ENCODE measurements around the gene BCAR3.
"Not testable (repeated sequence)": the region's sequence is repeated elsewhere in the genome, so short reads cannot be mapped to it uniquely, and the experiment has no call there.

The BCAR3 gene

DNA sequence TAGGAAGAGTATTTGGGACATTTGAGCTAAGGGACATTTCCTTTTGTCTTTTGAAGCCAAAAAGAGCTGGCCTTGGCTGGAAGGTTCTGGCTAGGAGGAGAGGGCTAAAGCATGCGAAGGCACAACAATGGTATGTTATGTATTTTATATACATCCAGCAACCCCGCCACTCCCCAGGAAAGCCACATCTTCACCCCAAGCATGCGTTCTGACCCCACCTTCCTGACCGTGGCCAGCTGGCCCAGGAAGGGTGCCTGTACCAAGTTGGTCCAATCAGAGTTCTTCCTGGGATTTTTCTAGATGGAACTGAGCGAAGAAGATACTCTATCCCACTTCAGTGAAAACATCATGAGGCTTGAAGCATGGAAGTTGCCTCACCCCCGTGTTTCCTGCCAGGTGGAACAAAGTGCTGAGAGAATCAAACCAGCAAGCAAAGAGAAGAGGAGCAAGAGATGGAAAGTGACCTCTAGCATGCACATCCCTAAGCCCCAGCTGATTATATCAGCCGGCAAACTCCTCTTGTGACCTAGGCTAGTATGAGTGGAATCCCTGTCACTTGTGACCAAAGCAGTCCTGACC, 82.7 kb downstream of the BCAR3 start:
- DNase-seq (ENCODE audit: low read depth in 1 of 2, low spot score in 1 of 2): no peak

DNA sequence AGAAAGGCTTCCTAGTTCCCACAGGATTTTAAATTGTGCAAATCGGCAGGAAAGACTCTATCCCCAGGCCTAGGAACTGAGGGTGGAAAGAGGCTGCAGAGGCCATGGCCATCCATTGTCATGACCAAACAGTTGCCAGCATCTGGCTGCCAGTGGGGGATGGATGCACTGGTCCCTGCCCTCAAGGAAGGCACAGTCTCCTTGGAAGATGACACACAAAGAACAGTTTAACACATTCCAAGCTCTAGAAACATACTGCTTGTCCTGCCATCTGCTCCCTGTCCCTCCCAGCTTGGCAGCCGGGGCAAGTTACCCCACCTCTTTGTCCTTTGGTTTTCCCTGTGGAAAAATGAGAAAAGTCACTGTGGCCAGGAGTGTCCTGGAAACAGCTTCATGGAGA, 83.2 kb downstream of the BCAR3 start:
- DNase-seq (ENCODE audit: low read depth in 1 of 2, low spot score in 1 of 2): no peak

DNA sequence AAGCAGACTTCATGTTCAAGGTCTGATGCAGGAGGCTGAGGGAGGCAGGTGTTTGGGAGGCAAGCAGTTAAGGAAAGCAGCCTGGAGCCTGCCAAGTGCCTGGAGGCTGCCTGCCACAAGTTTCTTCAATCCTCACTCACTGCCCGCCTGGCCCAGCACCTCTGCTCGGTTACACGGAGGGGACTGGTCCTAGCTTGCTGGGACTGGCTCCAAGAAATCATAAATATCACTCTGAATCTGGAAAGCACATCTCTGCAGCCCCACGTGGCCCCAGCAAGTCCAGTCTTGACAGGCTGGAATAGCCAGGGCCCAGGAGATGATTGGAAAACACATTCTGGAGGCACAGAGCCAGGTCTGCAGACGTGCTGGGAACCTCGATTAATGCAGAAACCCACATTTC, 83.9 kb downstream of the BCAR3 start:
- DNase-seq (ENCODE audit: low read depth in 1 of 2, low spot score in 1 of 2): no peak

DNA sequence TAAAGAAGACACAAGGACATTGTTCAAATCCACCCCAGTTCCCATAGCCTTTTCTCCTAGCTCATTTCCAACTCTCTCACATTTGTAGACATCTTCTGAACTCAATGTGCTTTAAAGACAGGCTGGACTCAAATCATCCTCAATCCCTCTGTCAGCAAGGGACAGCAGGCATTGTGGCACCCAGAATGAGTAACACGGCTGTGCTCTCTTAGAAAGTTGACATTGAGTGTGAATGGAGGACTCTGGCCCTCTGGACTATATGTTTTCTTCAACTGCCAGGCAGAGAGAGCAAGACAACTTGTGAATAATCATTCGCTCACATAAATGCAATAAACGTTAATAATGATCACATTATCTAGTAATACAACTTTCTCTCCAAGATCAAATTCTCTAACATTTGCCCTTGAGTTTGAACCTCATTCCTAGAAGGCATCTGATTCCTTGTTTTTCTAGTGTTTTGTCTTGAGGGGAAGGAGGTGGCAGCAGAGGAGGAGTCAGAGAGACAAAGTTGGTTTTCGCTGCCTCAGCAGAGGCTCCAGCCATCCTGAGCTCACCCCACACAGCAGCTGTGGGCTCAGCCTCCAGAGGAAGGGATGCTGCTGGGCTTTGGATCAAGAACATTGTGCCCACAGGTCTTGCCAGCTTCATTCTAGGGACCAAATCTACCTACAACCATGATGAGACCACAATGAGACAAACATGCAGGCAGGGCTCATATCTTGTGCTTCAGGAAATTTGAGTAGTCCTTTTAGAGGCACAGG, 85.1 kb downstream of the BCAR3 start:
- no peak for DNase-seq (ENCODE audit: low read depth in 1 of 2, low spot score in 1 of 2)

DNA sequence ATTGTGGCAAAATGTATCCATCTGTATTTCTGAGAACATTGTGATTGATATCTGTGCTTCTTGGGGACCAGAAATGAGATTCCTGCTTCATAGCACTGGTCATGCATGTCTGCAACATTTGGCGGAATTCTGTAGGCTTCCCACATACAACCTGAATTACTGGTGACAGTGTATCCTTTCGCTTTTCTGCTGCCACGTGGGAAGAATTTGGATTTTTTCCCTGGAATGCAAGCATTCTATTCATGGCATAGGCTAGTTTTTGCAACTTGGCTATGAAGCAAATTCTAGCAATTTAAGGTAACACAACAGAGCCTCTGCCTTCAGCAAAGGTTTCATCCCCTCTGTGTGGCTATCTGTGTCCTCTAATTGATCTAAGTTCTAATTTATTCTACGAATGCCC, 85.9 kb downstream of the BCAR3 start:
- DNase-seq (ENCODE audit: low read depth in 1 of 2, low spot score in 1 of 2): no peak

DNA sequence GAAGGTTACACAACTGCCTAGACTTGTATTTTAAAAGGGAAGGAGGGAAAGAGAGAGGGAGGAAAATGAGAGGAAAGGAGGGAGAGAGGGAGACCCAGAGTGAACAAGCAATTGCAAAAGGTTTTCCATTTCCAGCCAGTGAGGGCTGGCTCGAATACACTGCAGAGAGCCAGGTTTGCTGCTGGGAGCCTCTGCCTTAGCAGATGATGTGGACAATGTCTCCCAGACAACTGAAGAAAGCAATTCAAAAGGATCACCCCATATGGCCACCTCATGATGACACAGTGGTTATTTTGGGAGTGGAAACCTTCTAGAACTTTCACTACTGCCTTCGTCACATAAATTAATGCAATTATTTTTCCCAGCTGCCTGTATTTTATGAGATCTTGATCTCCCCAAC, 86.4 kb downstream of the BCAR3 start:
- no peak for DNase-seq (ENCODE audit: low read depth in 1 of 2, low spot score in 1 of 2)

DNA sequence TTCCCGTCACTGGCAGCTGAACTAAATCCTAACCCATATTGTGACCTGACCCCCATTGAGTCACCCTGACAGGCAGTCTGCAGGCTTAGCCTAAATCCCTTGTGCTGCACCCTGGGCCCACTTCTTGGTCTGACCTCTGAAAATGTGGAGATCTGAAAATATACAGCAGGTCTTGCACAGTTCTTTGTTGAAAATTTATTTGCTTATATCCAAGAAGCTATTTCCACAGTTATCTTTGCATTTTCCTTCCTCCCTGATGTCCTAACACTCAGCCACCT, 87.1 kb downstream of the BCAR3 start:
- DNase-seq (ENCODE audit: low read depth in 1 of 2, low spot score in 1 of 2): no peak

DNA sequence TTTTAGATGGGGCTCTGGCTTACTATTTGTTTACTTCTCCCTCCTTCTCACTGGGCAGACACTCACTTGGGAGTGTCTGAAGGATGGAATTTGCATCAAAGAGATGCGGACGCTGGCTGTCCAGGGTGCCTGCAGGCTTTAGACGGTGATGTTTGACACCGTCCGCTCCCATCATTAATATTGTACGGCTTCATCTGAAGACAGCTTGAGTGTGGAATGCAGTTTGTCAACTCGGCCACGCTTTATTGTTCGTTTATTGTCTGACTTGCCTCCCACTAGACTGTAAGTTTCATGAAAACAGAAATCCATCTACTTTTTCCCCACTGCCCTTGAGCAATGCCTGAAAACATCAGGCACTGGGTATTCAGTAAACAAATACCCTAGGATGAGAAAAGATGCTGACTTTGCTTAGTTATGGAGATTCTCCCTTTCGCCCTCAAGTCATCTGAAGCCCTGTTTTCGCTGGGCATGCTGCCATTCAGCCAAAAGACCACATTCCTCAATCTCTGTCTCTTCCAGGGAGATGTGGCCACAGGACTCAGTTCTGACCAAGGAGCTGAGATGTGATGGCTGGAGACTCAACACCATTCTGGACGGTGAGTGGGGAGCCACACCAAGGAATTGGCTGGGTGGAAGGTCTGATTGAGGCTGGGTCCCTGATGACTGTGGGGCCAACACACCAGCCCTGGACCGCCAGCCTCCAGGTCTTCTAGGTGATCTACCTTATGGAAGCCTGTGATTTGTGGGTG, 87.6 kb downstream of the BCAR3 start:
- DNase-seq (ENCODE audit: low read depth in 1 of 2, low spot score in 1 of 2): no peak

DNA sequence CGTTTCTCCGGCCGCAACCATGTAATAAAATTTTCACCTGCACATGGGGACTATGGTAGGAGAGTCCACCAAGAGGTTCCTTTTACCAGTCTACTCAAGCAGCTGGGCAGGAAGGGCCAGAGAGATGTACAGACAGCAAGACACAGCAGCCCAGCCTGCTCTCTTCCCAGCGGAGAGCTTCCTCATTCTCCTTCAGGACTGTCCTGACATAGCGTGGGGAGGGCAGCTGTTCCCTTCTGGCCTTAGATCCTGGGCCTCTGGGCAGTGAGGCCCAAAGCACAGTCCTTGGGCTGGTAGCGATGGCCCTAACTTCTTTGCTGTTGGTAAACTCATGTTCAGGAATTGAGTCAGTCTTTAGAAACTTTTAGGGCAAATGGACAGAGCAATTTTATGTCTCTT, 89.1 kb downstream of the BCAR3 start:
- DNase-seq (ENCODE audit: low read depth in 1 of 2, low spot score in 1 of 2): no peak

DNA sequence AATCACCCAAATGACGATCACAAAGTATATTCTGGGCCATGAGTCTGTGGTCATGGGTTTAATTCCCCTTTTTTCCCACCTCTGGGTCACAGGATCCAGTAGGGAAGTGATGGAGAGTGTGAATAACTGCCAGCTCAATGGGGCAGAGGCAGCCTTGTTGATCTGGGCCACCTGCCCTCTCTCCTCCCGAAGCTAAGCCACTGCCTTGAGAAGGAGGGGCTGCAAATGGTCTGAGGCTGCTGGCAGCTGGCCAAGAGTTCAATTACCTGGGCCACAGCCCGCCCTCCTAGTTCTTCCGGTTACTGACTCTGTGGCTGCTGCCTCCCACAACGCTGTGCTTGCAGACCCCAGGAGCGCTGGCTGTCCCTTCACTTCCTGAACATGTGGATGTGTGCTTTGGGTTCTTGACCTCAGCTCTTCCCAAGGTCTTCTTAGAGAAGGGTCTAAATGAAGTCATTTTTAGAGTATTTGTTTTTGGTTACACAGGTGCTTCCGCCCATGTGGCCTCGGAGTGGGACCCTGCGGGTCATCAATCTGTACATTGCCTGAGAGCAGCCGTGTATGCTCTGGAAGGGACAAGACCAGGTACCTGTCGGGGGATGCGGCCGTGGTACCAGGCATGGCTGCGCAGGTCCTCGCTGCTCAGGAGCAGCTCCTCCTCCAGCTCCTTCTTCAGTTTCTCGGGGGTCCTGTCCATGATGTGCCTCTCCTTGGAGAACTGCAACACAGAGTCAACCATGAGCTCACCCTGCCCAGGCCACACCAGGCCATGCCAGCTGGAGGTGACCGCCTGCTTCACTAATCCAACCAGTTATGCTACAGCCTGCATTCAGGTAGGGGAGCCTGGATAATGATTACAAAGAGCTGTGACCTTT, 89.7 kb downstream of the BCAR3 start:
- DNase-seq (ENCODE audit: low read depth in 1 of 2, low spot score in 1 of 2): no peak

DNA sequence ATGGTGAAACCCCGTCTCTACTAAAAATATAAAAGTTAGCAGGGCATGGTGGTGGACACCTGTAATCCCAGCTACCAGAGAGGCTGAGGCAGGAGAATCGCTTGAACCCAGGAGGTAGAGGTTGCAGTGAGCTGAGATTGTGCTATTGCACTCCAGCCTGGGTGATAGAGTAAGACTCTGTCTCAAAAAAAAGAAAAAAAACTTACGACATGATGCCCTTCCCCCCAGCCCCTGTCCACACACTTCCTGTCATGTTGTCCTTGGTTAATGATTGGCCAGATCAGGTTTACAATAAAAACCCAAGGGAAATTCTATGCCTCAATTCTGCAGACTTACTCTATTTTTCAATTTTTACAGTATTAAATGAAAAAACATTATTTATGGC, 90.4 kb downstream of the BCAR3 start:
- not testable (repeated sequence) for DNase-seq (ENCODE audit: low read depth in 1 of 2, low spot score in 1 of 2)

DNA sequence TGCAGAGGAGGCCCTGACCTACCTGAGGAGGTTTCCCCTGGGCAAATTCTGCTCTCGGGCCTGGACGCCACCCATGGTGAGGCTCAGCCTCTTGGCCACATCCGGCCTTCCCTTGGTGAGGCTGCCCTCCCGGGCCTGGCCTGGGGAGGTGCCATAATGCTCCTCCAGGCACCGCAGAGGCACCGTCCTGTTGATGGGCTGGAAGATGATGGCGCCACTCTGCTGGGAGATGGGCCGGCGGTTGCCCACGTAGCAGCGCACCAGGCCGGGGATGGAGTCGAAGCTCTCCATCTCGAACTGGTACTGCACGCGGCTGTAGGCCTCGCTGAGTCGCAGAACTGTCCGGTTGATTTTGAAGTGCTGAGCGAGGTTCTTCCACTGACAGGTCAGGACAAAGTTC, 92.7 kb downstream of the BCAR3 start:
- DNase-seq (ENCODE audit: low read depth in 1 of 2, low spot score in 1 of 2): no peak

DNA sequence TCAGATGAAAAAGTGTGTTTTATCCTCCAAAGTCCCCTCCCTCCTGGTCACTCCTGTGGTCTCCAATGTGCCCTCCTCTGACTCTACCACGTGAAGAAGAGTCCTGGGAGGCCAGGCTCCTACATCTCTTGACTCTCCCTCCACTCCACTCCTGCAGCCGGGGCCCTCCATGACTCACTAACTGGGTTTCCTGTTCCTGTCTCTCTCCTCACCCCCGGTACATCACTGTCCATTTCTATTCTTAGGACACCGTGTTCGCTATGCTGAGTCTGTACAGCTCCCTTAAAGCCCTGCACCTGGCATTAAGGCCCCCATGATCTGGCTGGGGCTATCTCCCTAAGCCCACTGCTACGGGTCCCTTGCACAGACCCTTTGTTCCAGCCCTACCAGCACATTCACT, 93.4 kb downstream of the BCAR3 start:
- no peak for DNase-seq (ENCODE audit: low read depth in 1 of 2, low spot score in 1 of 2)

DNA sequence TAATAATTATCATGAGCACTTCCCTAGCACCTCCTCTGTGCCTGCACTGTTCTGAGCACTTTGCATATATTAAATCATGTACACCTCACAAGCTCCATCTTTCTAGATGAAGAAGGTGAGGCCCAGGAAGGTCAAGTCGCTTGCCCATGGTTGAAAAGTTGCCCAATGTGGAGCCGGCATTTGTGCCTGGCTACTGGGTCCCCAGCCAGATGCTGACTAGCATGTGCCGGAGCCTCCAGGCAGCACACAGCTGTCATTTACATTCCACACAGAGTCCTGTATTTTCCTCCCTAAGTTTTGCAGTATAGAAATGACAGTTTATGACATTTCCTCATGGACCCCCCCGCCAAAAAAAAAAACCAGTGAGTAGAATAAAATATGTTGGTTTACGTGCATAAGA, 94.3 kb downstream of the BCAR3 start:
- DNase-seq (ENCODE audit: low read depth in 1 of 2, low spot score in 1 of 2): no peak

DNA sequence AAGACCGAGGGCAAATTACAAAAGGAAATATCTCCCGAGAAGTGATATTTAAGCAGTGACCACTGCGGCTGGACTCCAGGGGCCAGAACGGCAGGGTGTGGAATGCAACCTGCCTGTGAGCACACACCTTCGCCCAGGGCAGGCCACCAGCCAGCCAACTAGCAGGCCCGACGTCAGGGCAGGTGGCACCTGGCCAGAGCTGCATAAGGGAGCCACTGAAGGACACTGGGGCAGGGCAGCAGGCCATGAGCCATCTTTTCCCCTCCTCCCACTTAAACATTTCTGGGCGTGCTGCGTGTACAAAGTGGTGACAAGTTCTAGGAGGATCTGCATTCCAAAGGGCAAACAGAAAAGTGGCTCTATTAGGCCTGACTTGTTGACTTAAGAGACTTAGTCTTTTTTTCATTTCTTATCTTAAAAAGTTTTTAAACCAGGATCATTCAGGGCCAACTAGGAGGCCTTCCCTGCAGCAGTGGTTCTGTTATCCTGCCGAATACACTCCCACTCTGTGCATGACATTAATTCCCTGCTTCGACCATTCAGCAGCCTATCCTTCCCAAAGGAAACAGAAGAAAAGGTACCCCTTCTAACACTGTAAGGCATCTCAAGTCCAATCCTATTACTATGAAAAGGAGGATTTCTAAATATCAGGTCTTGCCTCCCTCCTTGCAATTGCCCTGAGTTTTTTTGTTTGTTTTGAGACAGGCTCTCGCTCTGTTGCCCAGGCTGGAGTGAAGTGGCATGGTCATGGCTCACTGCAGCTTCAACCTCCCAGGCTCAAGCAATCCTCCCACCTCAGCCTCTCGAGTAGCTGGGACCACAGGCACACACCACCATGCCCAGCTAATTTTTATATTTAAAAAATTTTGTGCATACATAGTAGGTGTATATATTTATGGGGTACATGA, 96.3 kb downstream of the BCAR3 start:
- DNase-seq (ENCODE audit: low read depth in 1 of 2, low spot score in 1 of 2): no peak

DNA sequence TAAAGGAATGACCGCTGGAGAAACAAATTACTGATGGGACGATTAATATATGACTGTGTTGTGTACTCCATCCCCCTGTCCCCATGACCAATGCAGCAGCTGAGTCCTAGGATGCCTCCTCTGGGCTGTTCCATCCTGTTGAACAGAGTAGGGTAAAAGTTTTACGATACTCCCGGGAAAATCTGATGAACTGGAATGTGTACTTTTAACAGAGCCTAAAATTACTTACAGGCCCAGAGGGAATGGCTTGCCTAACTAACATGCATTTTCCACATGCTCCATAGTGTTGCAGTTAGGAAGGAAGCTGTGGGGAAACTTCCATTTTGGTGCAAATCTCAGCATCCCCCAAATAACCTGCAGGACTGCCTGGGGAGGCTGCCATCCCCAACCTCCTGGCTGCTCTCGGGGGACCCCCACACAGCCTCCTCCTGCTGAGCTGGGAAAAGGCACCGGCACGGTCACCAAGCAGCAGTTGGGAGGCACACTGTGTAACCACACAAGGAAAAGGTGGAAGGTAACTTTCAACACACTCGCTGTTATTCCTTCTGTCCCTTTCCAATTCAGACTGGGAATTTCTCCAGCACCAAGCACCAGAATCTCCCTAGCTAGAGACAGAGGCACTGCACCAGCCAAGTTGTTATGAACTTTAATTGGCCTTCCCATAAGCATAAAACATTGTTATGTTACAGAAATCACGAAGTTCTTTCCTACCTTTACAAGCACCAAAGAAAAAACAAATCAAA, 97.2 kb downstream of the BCAR3 start:
- no peak for DNase-seq (ENCODE audit: low read depth in 1 of 2, low spot score in 1 of 2)

DNA sequence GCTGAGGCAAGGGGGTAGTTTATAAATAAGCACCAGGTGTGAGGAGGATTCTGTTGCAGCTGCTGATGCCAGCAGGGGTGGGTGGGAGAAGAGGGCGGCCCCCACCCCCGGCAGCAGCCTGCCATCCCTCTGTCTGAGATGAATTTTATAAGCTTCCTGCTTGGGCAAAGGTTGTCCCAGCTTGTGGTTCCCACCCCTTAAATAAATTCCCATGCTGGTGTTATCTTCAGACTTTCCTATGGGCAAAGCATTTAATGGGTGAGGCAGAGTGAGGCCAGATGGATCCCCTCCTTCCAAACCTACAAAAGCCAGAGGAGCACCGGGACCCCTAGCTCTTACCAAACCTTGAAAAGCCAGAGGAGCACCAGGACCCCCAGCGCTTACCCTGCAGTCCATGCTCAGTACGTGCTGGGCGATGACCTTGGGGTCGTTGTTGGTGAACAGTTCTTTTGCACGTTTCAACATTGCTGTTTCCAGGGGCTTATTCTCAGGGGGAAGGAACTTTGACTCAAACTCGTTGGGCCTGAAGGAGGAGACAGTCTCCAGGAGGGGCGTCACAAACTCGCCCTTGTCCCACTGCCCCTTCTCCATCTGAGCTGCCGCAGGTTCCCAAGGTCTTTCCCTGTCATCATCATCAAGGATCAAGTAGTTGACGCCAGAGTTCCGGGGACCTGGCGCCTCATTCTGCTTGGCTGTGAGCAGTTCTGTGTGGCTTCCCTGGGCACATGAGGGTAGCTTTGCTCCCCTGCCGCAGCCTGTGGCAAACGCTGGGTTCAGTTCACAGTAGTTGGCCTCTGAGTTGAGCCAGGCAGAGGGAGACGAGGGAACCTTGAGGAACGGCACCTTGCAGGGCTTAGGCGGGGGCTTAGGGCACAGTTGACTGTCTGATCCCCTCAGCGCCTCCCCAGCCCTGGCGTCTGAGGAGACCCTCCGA, 99.5 kb downstream of the BCAR3 start:
- DNase-seq (ENCODE audit: low read depth in 1 of 2, low spot score in 1 of 2): no peak

DNA sequence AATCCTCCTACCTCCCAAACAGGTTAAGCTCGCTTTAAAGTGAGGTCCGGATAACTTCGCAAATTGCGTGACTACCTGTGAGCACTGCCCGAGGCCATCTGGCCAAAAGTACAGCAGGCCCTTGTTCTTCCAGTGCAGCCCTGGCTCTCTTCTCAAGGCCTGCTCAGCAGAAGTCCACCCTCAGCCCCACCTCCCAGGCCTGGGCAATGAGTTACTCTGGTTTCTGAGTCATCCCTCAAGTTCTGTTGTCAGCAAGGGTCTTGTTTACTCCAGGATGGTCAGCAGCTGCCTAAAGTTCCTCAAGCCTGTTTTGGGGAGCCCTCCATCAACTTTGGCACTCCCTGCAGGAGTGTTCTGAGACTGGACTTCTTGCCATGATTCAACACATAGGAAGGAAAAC, 101.7 kb downstream of the BCAR3 start:
- no peak for DNase-seq (ENCODE audit: low read depth in 1 of 2, low spot score in 1 of 2)

Data from activated T-helper 1 cell treated with anti-CD3 and anti-CD28 coated beads, Interleukin-2, amount 50 U/mL, for 16 hours (primary cell).